Ovary (tissue), 3 donors: Measurements from ENCODE around the gene FSTL5.

ENCODE experiments used
- CTCF ChIP-seq, 3 donors: fragments of 450-650 bp in 2 of 3; fragments of 200-600 bp in 1 of 3; IDR thresholded peaks; one replicate each; pipeline versions ENCODE4 v1.5.1 to v1.8.0; 2016 to 2022; ENCODE audit warnings: antibody characterized with exemption in 3 of 3, mild to moderate bottlenecking in 1 of 3
- EP300 ChIP-seq: sonication (generic); formaldehyde crosslinking; IDR thresholded peaks from one replicate; pipeline ENCODE4 v1.6.1; 2017; ENCODE audit warnings: antibody characterized with exemption
- POLR2A ChIP-seq: fragments of 450-650 bp; IDR thresholded peaks from one replicate; pipeline ENCODE4 v1.6.1; 2017; ENCODE audit warnings: antibody characterized with exemption, mild to moderate bottlenecking, moderate library complexity
- donor health status: DM: no; HTN: no; CAD: no.

- TF ChIP-seq CTCF (IDR thresholded peaks at IDR 0.05) (no peak), POLR2A (no peak), EP300 (no peak)
These were observed 11.9 kb downstream of the FSTL5 start for GRCh38 chr4:162151850-162152249.
